Cardiac fibroblast (primary cell): Measurements from ENCODE around the gene PLA2G2D.
"Not testable (repeated sequence)": the region's sequence is repeated elsewhere in the genome, so short reads cannot be mapped to it uniquely, and the experiment has no call there.

ENCODE experiments used
- DNase-seq, 2 donors: peaks; one replicate each; pipeline versions ENCODE4 v3.0.0 to v3.0.0-alpha.2; 2010; ENCODE audit warnings: low read depth in 2 of 2
- H3K4me3 ChIP-seq, 2 donors: replicated peaks in 1 of 2; 1 replicate in 1 of 2; 2 replicates in 1 of 2; pipeline ENCODE4 v1.5.1; 2011; ENCODE audit warnings: low read depth in 2 of 2, low read length in 2 of 2, mild to moderate bottlenecking in 2 of 2, moderate library complexity in 1 of 2
- CTCF ChIP-seq: IDR thresholded peaks from one replicate; pipeline ENCODE4 v1.5.1; 2011; ENCODE audit warnings: low read depth, mild to moderate bottlenecking, low read length, inconsistent platforms

The PLA2G2D gene

GRCh38 chr1:20138346-20138745, 19.0 kb upstream of the PLA2G2D start:
- no peak for TF ChIP-seq CTCF
- DNase-seq: no peak
- no peak overlapping the region for H3K4me3 ChIP-seq

- DNase-seq: no peak
- no peak overlapping the region for H3K4me3 ChIP-seq
- no peak for TF ChIP-seq CTCF
These were observed 18.3 kb upstream of the PLA2G2D start for GRCh38 chr1:20137604-20138003.

DNA sequence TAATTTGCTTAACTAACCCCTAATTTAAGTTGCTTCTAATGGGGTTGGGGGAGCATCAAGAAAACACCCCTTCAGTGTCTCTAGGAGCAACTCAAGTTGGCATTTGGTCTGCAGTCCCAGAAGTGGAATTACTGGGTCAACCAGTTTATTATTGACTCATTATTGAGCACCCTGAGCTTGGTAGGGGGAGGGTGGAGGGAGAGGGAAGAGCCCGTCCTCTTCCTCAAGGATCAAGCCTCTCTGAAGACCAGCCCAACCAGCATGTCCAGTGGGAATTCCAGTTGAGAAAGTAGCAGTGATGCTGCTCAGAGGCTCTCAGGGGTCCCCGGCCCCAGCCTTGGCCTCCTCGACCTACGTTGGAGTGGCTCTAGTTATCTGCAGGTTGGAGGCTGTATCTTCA, 17.7 kb upstream of the PLA2G2D start:
- no peak for TF ChIP-seq CTCF
- H3K4me3 ChIP-seq: no peak overlapping the region
- no peak for DNase-seq

DNA sequence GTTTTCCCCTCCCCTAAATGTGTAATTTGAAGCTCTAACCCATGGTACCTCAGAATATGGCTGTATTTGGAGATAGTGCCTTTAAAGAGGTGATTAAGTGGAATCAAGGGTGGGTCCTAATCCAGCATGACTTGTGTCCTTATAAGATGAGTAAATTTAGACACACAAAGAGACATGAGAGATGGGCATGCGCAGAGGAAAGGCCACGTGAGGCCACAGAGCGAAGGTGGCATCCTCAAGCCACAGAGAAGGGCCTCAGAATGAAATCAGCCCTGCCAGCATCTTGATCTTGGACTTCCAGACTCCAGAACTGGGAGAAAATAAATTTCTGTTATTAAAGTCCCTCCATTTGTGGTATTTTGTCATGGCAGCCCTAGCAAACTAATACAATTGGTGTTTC, 16.9 kb upstream of the PLA2G2D start:
- TF ChIP-seq CTCF: no peak
- no peak overlapping the region for H3K4me3 ChIP-seq
- no peak for DNase-seq

DNA sequence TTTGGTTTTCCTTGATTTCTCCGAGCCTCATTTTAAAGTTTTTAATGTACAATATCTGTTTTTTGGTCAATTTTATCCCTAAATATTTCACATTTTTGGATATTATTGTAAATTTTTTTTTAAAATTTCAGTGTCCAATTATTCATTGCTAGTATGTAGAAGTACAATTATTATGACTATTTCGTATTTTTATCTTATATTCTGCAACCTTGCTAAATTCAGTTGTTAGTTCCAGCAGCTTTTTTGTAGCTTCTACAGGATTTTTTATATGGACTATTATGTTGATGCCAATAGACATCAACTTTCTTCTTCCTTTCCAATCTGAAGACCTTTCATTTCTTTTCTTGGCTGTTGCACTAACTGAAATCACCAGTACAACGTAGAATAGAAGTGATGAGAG, 15.7 kb upstream of the PLA2G2D start:
- DNase-seq: no peak
- no peak overlapping the region for H3K4me3 ChIP-seq
- TF ChIP-seq CTCF: no peak

- not testable (repeated sequence) for H3K4me3 ChIP-seq, DNase-seq
These were observed 11.2 kb upstream of the PLA2G2D start for GRCh38 chr1:20130518-20130917.

DNA sequence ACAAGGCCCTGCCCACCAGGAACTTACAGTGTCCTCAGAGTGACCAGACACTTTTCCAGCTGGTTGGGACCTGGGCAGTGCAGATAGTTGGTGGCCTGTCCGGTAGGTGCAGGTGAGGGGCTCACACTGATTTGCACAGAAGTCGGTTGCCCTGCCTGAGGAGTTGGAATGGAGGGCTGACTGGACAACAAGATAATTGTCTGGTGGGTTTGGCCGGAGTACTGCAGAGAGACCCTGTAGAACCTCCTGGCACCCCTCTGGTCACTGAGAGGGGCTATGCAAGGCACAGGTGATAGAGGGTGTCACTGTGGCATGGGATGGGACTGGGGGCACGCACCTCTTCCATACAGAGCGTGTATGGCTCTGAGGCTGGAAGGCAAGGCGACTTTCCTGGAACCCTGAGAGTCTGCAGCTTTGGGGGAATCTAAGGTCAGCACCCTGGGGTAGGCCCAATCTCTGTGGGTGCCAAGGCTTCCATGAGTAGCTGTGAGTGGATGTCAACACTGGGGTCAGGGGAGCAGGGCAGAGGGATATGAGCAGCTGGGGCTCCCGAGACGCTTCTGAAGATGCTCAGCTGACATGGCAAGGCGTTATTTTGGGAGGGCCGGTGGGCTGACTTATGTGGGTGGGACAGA, 7.6 kb upstream of the PLA2G2D start:
- no peak for DNase-seq
- TF ChIP-seq CTCF: no peak
- no peak overlapping the region for H3K4me3 ChIP-seq
